ENCODE measurements around the gene LPGAT1. TPM values are rescaled to one million over a fixed set of nuclear protein-coding genes. Genes with fewer than 3 reads are reported as not detected.

LPGAT1 gene
- total and polyA plus RNA-seq, 2 of the 13 experiments (the other 11 are each of a cell fraction or from before 2014, with no cell fraction given): 12.1 to 48.3 TPM

- TF ChIP-seq, protein P1, sequence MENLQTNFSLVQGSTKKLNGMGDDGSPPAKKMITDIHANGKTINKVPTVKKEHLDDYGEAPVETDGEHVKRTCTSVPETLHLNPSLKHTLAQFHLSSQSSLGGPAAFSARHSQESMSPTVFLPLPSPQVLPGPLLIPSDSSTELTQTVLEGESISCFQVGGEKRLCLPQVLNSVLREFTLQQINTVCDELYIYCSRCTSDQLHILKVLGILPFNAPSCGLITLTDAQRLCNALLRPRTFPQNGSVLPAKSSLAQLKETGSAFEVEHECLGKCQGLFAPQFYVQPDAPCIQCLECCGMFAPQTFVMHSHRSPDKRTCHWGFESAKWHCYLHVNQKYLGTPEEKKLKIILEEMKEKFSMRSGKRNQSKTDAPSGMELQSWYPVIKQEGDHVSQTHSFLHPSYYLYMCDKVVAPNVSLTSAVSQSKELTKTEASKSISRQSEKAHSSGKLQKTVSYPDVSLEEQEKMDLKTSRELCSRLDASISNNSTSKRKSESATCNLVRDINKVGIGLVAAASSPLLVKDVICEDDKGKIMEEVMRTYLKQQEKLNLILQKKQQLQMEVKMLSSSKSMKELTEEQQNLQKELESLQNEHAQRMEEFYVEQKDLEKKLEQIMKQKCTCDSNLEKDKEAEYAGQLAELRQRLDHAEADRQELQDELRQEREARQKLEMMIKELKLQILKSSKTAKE (CRISPR knock-in tag; IDR thresholded peaks at IDR 0.05; ENCODE audit: borderline replicate concordance): no peak
- TF ChIP-seq ISX (CRISPR knock-in tag; conservative IDR thresholded peaks at IDR 0.05): no peak
- TF ChIP-seq GABPA (IDR thresholded peaks at IDR 0.05; ENCODE audit: low read depth, low read length): no peak
- no peak for TF ChIP-seq GABPA (CRISPR knock-in tag; IDR thresholded peaks at IDR 0.05; ENCODE audit: low read depth)
- no peak for TF ChIP-seq HOMEZ (CRISPR knock-in tag; IDR thresholded peaks at IDR 0.05; ENCODE audit: low read depth)
- TF ChIP-seq MXD4 (CRISPR knock-in tag; IDR thresholded peaks at IDR 0.05): no peak
- TF ChIP-seq PITX1 (CRISPR knock-in tag; IDR thresholded peaks at IDR 0.05): no peak
- TF ChIP-seq CEBPG (CRISPR knock-in tag; IDR thresholded peaks at IDR 0.05): no peak
- TF ChIP-seq, protein P2, sequence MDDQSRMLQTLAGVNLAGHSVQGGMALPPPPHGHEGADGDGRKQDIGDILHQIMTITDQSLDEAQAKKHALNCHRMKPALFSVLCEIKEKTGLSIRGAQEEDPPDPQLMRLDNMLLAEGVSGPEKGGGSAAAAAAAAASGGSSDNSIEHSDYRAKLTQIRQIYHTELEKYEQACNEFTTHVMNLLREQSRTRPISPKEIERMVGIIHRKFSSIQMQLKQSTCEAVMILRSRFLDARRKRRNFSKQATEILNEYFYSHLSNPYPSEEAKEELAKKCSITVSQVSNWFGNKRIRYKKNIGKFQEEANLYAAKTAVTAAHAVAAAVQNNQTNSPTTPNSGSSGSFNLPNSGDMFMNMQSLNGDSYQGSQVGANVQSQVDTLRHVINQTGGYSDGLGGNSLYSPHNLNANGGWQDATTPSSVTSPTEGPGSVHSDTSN (CRISPR knock-in tag; IDR thresholded peaks at IDR 0.05; ENCODE audit: borderline replicate concordance): no peak
- 0 out of 2 replicates have a peak, but pooled peaks have one; percentile 16 for TF ChIP-seq FOXO1 (CRISPR knock-in tag; IDR thresholded peaks at IDR 0.05)
- TF ChIP-seq ZNF678 (CRISPR knock-in tag; IDR thresholded peaks at IDR 0.05): no peak
- TF ChIP-seq ZNF224 (CRISPR knock-in tag; IDR thresholded peaks at IDR 0.05): no peak
- peak; percentile 25 for TF ChIP-seq SKI (IDR thresholded peaks at IDR 0.05; ENCODE audit: partially characterized antibody)
- no peak; the same call in 1 of the 2 replicates for TF ChIP-seq ZNF639 (CRISPR knock-in tag; conservative IDR thresholded peaks at IDR 0.05)
- no peak for TF ChIP-seq ARNT (IDR thresholded peaks at IDR 0.05)
- no peak for TF ChIP-seq NFE2 (CRISPR knock-in tag; IDR thresholded peaks at IDR 0.05)
- no peak for TF ChIP-seq RORA (CRISPR knock-in tag; IDR thresholded peaks at IDR 0.05)
- no peak for TF ChIP-seq THAP8 (CRISPR knock-in tag; IDR thresholded peaks at IDR 0.05; ENCODE audit: borderline replicate concordance)
- no peak for TF ChIP-seq PLRG1 (conservative IDR thresholded peaks at IDR 0.05)
- TF ChIP-seq YY1 (IDR thresholded peaks at IDR 0.05; ENCODE audit: insufficient read depth, insufficient replicate concordance, low read depth, low read length): peak; percentile 64
- 0 out of 2 replicates have a peak, but pooled peaks have one; percentile 2 for TF ChIP-seq ARNTL (CRISPR knock-in tag; IDR thresholded peaks at IDR 0.05)
- TF ChIP-seq, protein P3, sequence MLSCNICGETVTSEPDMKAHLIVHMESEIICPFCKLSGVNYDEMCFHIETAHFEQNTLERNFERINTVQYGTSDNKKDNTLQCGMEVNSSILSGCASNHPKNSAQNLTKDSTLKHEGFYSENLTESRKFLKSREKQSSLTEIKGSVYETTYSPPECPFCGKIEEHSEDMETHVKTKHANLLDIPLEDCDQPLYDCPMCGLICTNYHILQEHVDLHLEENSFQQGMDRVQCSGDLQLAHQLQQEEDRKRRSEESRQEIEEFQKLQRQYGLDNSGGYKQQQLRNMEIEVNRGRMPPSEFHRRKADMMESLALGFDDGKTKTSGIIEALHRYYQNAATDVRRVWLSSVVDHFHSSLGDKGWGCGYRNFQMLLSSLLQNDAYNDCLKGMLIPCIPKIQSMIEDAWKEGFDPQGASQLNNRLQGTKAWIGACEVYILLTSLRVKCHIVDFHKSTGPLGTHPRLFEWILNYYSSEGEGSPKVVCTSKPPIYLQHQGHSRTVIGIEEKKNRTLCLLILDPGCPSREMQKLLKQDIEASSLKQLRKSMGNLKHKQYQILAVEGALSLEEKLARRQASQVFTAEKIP (CRISPR knock-in tag; IDR thresholded peaks at IDR 0.05; ENCODE audit: borderline replicate concordance): no peak
Measured at GRCh38 chr1:211830328-211831142, at the start of gene LPGAT1 (continued).

Data from HepG2 (cell line).